ENCODE data around the gene RIPPLY3. TPM values are rescaled to one million over a fixed set of nuclear protein-coding genes. Genes with fewer than 3 reads are reported as not detected.

RIPPLY3 gene
- total and polyA plus RNA-seq, 2 of the 13 experiments (the other 11 are each of a cell fraction or from before 2014, with no cell fraction given) = 0.09 to 2.9 TPM

DNA sequence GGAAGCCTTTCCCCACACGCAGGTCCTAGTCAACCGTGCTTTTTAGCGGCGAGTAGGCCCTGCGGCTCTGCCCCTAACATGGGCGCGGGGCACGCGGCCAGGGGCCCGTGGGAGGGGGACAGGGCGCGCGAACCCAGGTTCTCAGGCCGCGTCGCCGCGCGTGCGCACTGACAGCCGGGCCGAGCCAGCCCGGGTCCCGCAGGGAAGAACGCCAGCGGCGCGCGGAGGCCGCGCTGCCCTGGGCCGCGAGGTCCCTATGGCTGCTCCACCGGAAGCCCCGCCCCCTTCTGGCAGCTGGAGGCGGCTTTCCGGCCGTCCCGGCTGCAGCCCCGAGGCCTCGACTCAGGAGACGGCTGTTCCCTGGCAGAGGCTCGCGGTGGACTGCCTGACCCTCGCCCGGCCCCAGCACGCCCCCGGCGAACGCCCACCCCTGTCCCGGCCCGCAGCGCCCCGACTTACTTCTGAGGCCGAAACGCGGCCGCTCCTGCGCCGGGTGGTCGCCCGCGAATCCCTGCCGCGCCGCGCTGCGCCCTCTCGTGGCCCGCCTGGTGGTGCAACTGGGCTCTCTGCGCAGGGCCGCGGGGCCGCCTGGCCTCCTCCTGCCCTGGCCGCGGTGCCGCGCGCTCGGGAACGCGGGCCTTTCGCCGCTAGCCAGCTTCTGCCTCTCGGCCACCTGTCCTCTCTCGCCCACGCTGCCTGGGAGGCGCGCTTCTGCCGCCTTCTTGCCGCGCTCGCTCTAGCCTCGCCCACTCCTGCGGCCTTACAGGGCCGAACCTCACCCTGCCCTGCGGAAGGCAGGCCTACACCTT is 16.6 kb upstream of the RIPPLY3 start (continued):
- TF ChIP-seq NR2F2 (IDR thresholded peaks at IDR 0.05; ENCODE audit: borderline replicate concordance, low read depth) = no peak
- TF ChIP-seq PAWR (CRISPR knock-in tag; IDR thresholded peaks at IDR 0.05; ENCODE audit: borderline replicate concordance) = no peak
- TF ChIP-seq, protein P1, sequence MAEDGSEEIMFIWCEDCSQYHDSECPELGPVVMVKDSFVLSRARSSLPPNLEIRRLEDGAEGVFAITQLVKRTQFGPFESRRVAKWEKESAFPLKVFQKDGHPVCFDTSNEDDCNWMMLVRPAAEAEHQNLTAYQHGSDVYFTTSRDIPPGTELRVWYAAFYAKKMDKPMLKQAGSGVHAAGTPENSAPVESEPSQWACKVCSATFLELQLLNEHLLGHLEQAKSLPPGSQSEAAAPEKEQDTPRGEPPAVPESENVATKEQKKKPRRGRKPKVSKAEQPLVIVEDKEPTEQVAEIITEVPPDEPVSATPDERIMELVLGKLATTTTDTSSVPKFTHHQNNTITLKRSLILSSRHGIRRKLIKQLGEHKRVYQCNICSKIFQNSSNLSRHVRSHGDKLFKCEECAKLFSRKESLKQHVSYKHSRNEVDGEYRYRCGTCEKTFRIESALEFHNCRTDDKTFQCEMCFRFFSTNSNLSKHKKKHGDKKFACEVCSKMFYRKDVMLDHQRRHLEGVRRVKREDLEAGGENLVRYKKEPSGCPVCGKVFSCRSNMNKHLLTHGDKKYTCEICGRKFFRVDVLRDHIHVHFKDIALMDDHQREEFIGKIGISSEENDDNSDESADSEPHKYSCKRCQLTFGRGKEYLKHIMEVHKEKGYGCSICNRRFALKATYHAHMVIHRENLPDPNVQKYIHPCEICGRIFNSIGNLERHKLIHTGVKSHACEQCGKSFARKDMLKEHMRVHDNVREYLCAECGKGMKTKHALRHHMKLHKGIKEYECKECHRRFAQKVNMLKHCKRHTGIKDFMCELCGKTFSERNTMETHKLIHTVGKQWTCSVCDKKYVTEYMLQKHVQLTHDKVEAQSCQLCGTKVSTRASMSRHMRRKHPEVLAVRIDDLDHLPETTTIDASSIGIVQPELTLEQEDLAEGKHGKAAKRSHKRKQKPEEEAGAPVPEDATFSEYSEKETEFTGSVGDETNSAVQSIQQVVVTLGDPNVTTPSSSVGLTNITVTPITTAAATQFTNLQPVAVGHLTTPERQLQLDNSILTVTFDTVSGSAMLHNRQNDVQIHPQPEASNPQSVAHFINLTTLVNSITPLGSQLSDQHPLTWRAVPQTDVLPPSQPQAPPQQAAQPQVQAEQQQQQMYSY (CRISPR knock-in tag; IDR thresholded peaks at IDR 0.05) = peak; percentile 6; the same call in 1 of the 2 replicates
- TF ChIP-seq ZNF652 (CRISPR knock-in tag; IDR thresholded peaks at IDR 0.05; ENCODE audit: borderline replicate concordance, low read depth) = no peak
- TF ChIP-seq FOSL1 (CRISPR knock-in tag; IDR thresholded peaks at IDR 0.05; ENCODE audit: borderline replicate concordance) = 0 out of 2 replicates have a peak, but pooled peaks have one; percentile 27
- TF ChIP-seq ZBED4 (CRISPR knock-in tag; IDR thresholded peaks at IDR 0.05; ENCODE audit: borderline replicate concordance) = peak; percentile 92
- TF ChIP-seq ZNF441 (CRISPR knock-in tag; IDR thresholded peaks at IDR 0.05; ENCODE audit: borderline replicate concordance) = peak; percentile 67; the same call in 1 of the 2 replicates
- TF ChIP-seq ZNF382 (CRISPR knock-in tag; IDR thresholded peaks at IDR 0.05; ENCODE audit: borderline replicate concordance) = no peak
- TF ChIP-seq ZNF225 (CRISPR knock-in tag; IDR thresholded peaks at IDR 0.05) = 0 out of 2 replicates have a peak, but pooled peaks have one; percentile 45
- no peak for TF ChIP-seq NFATC3 (CRISPR knock-in tag; IDR thresholded peaks at IDR 0.05)
- TF ChIP-seq, protein P2, sequence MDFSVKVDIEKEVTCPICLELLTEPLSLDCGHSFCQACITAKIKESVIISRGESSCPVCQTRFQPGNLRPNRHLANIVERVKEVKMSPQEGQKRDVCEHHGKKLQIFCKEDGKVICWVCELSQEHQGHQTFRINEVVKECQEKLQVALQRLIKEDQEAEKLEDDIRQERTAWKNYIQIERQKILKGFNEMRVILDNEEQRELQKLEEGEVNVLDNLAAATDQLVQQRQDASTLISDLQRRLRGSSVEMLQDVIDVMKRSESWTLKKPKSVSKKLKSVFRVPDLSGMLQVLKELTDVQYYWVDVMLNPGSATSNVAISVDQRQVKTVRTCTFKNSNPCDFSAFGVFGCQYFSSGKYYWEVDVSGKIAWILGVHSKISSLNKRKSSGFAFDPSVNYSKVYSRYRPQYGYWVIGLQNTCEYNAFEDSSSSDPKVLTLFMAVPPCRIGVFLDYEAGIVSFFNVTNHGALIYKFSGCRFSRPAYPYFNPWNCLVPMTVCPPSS (IDR thresholded peaks at IDR 0.05) = no peak
- no peak for TF ChIP-seq PHB2 (IDR thresholded peaks at IDR 0.05; ENCODE audit: partially characterized antibody)
- peak; percentile 77 for TF ChIP-seq ZNF503 (CRISPR knock-in tag; IDR thresholded peaks at IDR 0.05)
- 0 out of 2 replicates have a peak, but pooled peaks have one; percentile 49 for TF ChIP-seq MED13 (CRISPR knock-in tag; IDR thresholded peaks at IDR 0.05)
- no peak for TF ChIP-seq ZNF20 (CRISPR knock-in tag; IDR thresholded peaks at IDR 0.05)

All from HepG2 (cell line).